Gastrocnemius medialis (tissue), 4 donors: ENCODE results near the gene NAA40.

ENCODE experiments used
- POLR2A ChIP-seq, 2 donors: fragments of 450-650 bp; IDR thresholded peaks; one replicate each; pipeline ENCODE4 v1.6.1; 2017; ENCODE audit warnings: antibody characterized with exemption in 2 of 2, mild to moderate bottlenecking in 2 of 2, moderate library complexity in 2 of 2
- TF ChIP-seq, protein P1 (sequence below), 5 experiments: fragments of 450-650 bp in 3 of 5; fragments of 200-600 bp in 2 of 5; sonication (generic) in 2 of 5; IDR thresholded peaks in 4 of 5; conservative IDR thresholded peaks in 1 of 5; 1 replicate in 4 of 5; 2 replicates in 1 of 5; pipeline ENCODE4 v1.5.1; 2016 to 2019; ENCODE audit warnings: antibody characterized with exemption in 5 of 5, mild to moderate bottlenecking in 3 of 5, moderate library complexity in 3 of 5

- TF ChIP-seq, protein P1, sequence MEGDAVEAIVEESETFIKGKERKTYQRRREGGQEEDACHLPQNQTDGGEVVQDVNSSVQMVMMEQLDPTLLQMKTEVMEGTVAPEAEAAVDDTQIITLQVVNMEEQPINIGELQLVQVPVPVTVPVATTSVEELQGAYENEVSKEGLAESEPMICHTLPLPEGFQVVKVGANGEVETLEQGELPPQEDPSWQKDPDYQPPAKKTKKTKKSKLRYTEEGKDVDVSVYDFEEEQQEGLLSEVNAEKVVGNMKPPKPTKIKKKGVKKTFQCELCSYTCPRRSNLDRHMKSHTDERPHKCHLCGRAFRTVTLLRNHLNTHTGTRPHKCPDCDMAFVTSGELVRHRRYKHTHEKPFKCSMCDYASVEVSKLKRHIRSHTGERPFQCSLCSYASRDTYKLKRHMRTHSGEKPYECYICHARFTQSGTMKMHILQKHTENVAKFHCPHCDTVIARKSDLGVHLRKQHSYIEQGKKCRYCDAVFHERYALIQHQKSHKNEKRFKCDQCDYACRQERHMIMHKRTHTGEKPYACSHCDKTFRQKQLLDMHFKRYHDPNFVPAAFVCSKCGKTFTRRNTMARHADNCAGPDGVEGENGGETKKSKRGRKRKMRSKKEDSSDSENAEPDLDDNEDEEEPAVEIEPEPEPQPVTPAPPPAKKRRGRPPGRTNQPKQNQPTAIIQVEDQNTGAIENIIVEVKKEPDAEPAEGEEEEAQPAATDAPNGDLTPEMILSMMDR (IDR thresholded peaks at IDR 0.05 in 4 of 5, conservative IDR thresholded peaks at IDR 0.05 in 1 of 5) = no peak
- TF ChIP-seq POLR2A (IDR thresholded peaks at IDR 0.05) = no peak
Measured at GRCh38 chr11:63941901-63942300, 3.1 kb downstream of the NAA40 start.
